ENCODE data around the gene FAM222A. TPM values are rescaled to one million over a fixed set of nuclear protein-coding genes. Genes with fewer than 3 reads are reported as not detected.

FAM222A gene
- total RNA-seq, 4 donors from 2014 or later: 4.8 to 7.2 (median 6.1) TPM

GRCh38 chr12:109814600-109815150 lies 101.0 kb downstream of the FAM222A start:
- DNase-seq (ENCODE audit: low spot score in 2 of 2): no peak
- 77 to 85% methylated on average over 10 to 18 of the region's 20 CpGs for WGBS, 2 donors
- H3K4me3 ChIP-seq (ENCODE audit: low read depth, poor library complexity, severe bottlenecking): no peak overlapping the region
- intact Hi-C loops (cut with DNase I; ENCODE audit: low total_unique reads): no loop called here
- no peak for TF ChIP-seq POLR2A (IDR thresholded peaks at IDR 0.05)
- no peak for TF ChIP-seq CTCF (IDR thresholded peaks at IDR 0.05)

- DNase-seq (ENCODE audit: low spot score in 2 of 2): no peak
- intact Hi-C loops (cut with DNase I; ENCODE audit: low total_unique reads): no loop called here
- TF ChIP-seq CTCF (IDR thresholded peaks at IDR 0.05) (no peak), POLR2A (IDR thresholded peaks at IDR 0.05) (no peak)
These were observed 101.6 kb downstream of the FAM222A start for GRCh38 chr12:109815225-109815624.

GRCh38 chr12:109815757-109816617 lies 102.4 kb downstream of the FAM222A start:
- intact Hi-C loops (cut with DNase I; ENCODE audit: low total_unique reads): no loop called here
- no peak for DNase-seq (ENCODE audit: low spot score in 2 of 2)
- no peak for TF ChIP-seq CTCF (IDR thresholded peaks at IDR 0.05)
- H3K4me3 ChIP-seq (ENCODE audit: low read depth, poor library complexity, severe bottlenecking): no peak overlapping the region
- 68 to 74% methylated on average over 10 of the region's 10 CpGs for WGBS, 2 donors

More at GRCh38 chr12:109815225-109815624, 101.6 kb downstream of the FAM222A start:
- no peak overlapping the region for H3K4me3 ChIP-seq (ENCODE audit: low read depth, poor library complexity, severe bottlenecking)
- WGBS, 2 donors: 84 to 98% methylated on average over 3 to 4 of the region's 4 CpGs

GRCh38 chr12:109816870-109817269 lies 103.2 kb downstream of the FAM222A start:
- TF ChIP-seq POLR2A (IDR thresholded peaks at IDR 0.05) (no peak), CTCF (IDR thresholded peaks at IDR 0.05) (no peak)
- intact Hi-C loops (cut with DNase I; ENCODE audit: low total_unique reads): no loop called here
- no peak overlapping the region for H3K4me3 ChIP-seq (ENCODE audit: low read depth, poor library complexity, severe bottlenecking)
- DNase-seq (ENCODE audit: low spot score in 2 of 2): no peak
- 81 to 90% methylated on average over 7 of the region's 7 CpGs for WGBS, 2 donors

GRCh38 chr12:109817627-109818231 lies 104.1 kb downstream of the FAM222A start:
- no peak for DNase-seq (ENCODE audit: low spot score in 2 of 2)
- H3K4me3 ChIP-seq (ENCODE audit: low read depth, poor library complexity, severe bottlenecking): no peak overlapping the region
- no peak for TF ChIP-seq POLR2A (IDR thresholded peaks at IDR 0.05)
- no peak for TF ChIP-seq CTCF (IDR thresholded peaks at IDR 0.05)
- intact Hi-C loops (cut with DNase I; ENCODE audit: low total_unique reads): no loop called here
- 86 to 91% methylated on average over 8 of the region's 8 CpGs for WGBS, 2 donors

Measured in lower leg skin (tissue), 4 donors.